NCI-H446 treated with DMSO at 0.1 percent for 48 hours (cell line): Measurements from ENCODE around the gene CNIH3.
"Not testable (repeated sequence)": the region's sequence is repeated elsewhere in the genome, so short reads cannot be mapped to it uniquely, and the experiment has no call there.

Experiments used
- DNase-seq: peaks from one replicate; lab custom pipeline; 2025; lab: John Stamatoyannopoulos, UW

Gene CNIH3

GRCh38 chr1:224689374-224689773, 73.3 kb downstream of the CNIH3 start:
- no peak for DNase-seq

- no peak for DNase-seq
Observed at GRCh38 chr1:224690576-224690975, 74.5 kb downstream of the CNIH3 start.

- no peak for DNase-seq
Observed at GRCh38 chr1:224691148-224691925, 75.2 kb downstream of the CNIH3 start.

- DNase-seq, result no peak
Observed at GRCh38 chr1:224694969-224695368, 78.9 kb downstream of the CNIH3 start.

- DNase-seq, result no peak
Observed at GRCh38 chr1:224696021-224696420, 79.9 kb downstream of the CNIH3 start.

- no peak for DNase-seq
Observed at GRCh38 chr1:224696891-224697765, 81.0 kb downstream of the CNIH3 start.

- DNase-seq, result no peak
Observed at GRCh38 chr1:224698015-224698451, 81.9 kb downstream of the CNIH3 start.

- no peak for DNase-seq
Observed at GRCh38 chr1:224700918-224701531, 84.9 kb downstream of the CNIH3 start.

- no peak for DNase-seq
Observed at GRCh38 chr1:224703702-224704101, 87.6 kb downstream of the CNIH3 start.

- DNase-seq, result no peak
Observed at GRCh38 chr1:224704107-224704735, 88.1 kb downstream of the CNIH3 start.

- DNase-seq, result no peak
Observed at GRCh38 chr1:224705578-224705977, 89.5 kb downstream of the CNIH3 start.

- no peak for DNase-seq
Observed at GRCh38 chr1:224707843-224708725, 92.0 kb downstream of the CNIH3 start.

- DNase-seq, result no peak
Observed at GRCh38 chr1:224710196-224710595, 94.1 kb downstream of the CNIH3 start.

GRCh38 chr1:224711231-224711756, 95.2 kb downstream of the CNIH3 start:
- DNase-seq, result not testable (repeated sequence)

GRCh38 chr1:224711876-224712275, 95.8 kb downstream of the CNIH3 start:
- DNase-seq, result no peak

GRCh38 chr1:224713228-224713627, 97.1 kb downstream of the CNIH3 start:
- no peak for DNase-seq

- DNase-seq, result no peak
Observed at GRCh38 chr1:224714553-224714952, 98.4 kb downstream of the CNIH3 start.

- no peak for DNase-seq
Observed at GRCh38 chr1:224718470-224719053, 102.4 kb downstream of the CNIH3 start.

- DNase-seq, result no peak
Observed at GRCh38 chr1:224719716-224720115, 103.6 kb downstream of the CNIH3 start.

GRCh38 chr1:224720216-224720615, 104.1 kb downstream of the CNIH3 start:
- no peak for DNase-seq
